ENCODE results near the gene RIOX2. TPM values are rescaled to one million over a fixed set of nuclear protein-coding genes. Genes with fewer than 3 reads are reported as not detected.
A peak's percentile ranks its signal among the peaks of the same experiment; 100 is the strongest.
"Not testable (repeated sequence)": the region's sequence is repeated elsewhere in the genome, so short reads cannot be mapped to it uniquely, and the experiment has no call there.

Gene RIOX2
- total and polyA plus RNA-seq, 2 of the 13 experiments (the other 11 are each of a cell fraction or from before 2014, with no cell fraction given): 19.9 to 43.3 TPM

DNA sequence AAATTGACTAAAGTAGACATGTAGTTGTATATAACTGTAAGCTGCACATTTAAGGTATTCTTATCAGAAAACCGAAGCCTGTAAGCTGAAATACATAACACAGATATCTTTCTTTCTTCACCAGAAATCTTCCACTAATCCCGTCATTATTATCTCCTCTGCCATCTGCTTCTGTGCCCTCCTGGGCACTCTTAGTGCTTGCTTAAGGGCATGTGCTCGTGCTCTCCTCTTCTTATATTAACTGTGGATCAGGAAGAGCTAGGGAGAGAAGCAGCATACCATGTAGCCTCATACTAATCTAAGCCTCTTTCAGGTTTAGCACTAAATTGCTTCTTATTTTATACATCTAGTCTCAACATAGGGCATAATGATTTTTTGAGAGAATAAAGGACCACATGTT, 60.8 kb downstream of the RIOX2 start (continued):
- TF ChIP-seq, protein P1, sequence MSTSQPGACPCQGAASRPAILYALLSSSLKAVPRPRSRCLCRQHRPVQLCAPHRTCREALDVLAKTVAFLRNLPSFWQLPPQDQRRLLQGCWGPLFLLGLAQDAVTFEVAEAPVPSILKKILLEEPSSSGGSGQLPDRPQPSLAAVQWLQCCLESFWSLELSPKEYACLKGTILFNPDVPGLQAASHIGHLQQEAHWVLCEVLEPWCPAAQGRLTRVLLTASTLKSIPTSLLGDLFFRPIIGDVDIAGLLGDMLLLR (CRISPR knock-in tag; IDR thresholded peaks at IDR 0.05): no peak
- TF ChIP-seq ZFP37 (CRISPR knock-in tag; IDR thresholded peaks at IDR 0.05; ENCODE audit: borderline replicate concordance) (no peak), SOX13 (IDR thresholded peaks at IDR 0.05) (no peak), SOX13 (CRISPR knock-in tag; conservative IDR thresholded peaks at IDR 0.05 in 1 of 2, IDR thresholded peaks at IDR 0.05 in 1 of 2) (no peak), ZNF768 (CRISPR knock-in tag; IDR thresholded peaks at IDR 0.05) (no peak), AGO2 (optimal IDR thresholded peaks at IDR 0.05; ENCODE audit: low read depth, low read length) (no peak)

DNA sequence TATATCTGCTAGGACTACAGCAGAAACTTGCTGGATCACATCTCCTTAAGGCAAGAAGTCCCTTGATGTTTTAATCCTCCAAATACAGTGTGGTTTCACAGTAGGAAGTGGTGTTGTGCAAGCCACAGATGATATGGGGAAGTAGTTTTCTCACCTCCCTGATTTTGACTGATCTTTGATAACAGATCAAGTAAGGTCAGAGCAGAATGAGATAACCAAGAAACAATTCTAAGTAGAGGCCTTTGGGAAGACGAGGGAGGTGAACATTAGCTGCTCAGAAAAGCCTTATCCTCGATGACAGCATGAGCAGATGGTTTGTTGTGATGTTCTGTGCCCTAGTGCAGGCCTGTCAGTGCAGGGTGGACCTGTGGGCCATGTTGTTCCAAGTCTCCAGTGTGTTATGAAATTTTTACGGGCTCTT, 61.3 kb downstream of the RIOX2 start:
- peak; percentile 55 for ATAC-seq
- Histone ChIP-seq H3K9me3 (ENCODE audit: low read length) (no peaks in the 10 kb centered on the region), H3K4me2 (ENCODE audit: low read depth, low read length) (no peak overlapping the region), H3K27ac (ENCODE audit: extremely low read length, insufficient read depth, low read length) (no peak overlapping the region), H2AFZ (ENCODE audit: low read length) (no peak overlapping the region), H3K9ac (ENCODE audit: insufficient read depth, low read depth, low read length) (no peak overlapping the region), H3K79me2 (ENCODE audit: insufficient read depth, low read length) (no peaks in the 10 kb centered on the region), H3K36me3 (replicated peaks in 1 of 2; ENCODE audit: control insufficient read depth in 1 of 2, insufficient read depth in 2 of 2, low read length in 2 of 2) (peaks cover 0 to 16% of the 10 kb centered on the region in 2 experiments; a peak in 1 of 5 replicates), H4K20me1 (ENCODE audit: insufficient read depth, low read length) (no peaks in the 10 kb centered on the region), H3K4me3 (replicated peaks in 1 of 3; ENCODE audit: insufficient read depth in 1 of 3, low read depth in 2 of 3, low read length in 3 of 3) (no peak overlapping the region), H3K27me3 (ENCODE audit: control insufficient read depth in 1 of 2, insufficient read depth in 2 of 2, low read length in 2 of 2) (no peaks in the 10 kb centered on the region), H3K4me1 (ENCODE audit: insufficient read depth, low read length) (peaks cover 11% of the 10 kb centered on the region)
- intact Hi-C loops (cut with micrococcal nuclease; ENCODE audit: unreplicated experiment) (no loop called here), in situ Hi-C loops (cut with HindIII; ENCODE audit: extremely low pct_ligation_motif_present, low pct_unique_long_range_greater_than_20kb) (no loop called here)
- ChIA-PET POLR2A (no interaction called here), CTCF (ENCODE audit: low intra/inter-chr PET ratio, low total read pairs) (no interaction called here)
- BruUV-seq (replicated peaks): no TSS peak
- DNase-seq (ENCODE audit: low spot score): no peak
- 85% methylated on average over 3 of the region's 3 CpGs for WGBS (ENCODE audit: low lambda C conversion rate)
- peak; percentile 12 for FAIRE-seq
- TF ChIP-seq CEBPB (IDR thresholded peaks at IDR 0.05; ENCODE audit: borderline replicate concordance, low read depth, low read length) (0 out of 2 replicates have a peak, but pooled peaks have one; percentile 5), TCF7 (IDR thresholded peaks at IDR 0.05; ENCODE audit: low read depth) (no peak)

DNA sequence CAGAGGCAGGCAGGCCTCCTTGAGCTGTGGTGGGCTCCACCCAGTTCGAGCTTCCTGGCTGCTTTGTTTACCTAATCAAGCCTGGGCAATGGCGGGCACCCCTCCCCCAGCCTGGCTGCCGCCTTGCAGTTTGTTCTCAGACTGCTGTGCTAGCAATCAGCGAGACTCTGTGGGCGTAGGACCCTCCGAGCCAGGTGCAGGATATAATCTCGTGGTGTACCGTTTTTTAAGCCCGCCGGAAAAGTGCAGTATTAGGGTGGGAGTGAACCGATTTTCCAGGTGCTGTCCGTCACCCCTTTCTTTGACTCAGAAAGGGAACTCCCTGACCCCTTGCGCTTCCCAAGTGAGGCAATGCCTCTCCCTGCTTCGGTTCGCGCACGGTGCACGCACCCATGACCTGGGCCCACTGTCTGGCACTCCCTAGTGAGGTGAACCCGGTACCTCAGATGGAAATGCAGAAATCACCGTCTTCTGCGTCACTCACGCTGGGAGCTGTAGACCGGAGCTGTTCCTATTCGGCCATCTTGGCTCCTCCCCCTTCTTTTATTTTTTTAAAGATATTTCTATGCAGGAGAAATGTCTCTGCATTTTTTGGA, 61.9 kb downstream of the RIOX2 start:
- intact Hi-C loops (cut with micrococcal nuclease; ENCODE audit: unreplicated experiment); FAIRE-seq; H3K9me3 ChIP-seq (ENCODE audit: low read length); ATAC-seq; DNase-seq (ENCODE audit: low spot score); POLR2A ChIA-PET; H3K27me3 ChIP-seq (ENCODE audit: control insufficient read depth in 1 of 2, insufficient read depth in 2 of 2, low read length in 2 of 2); H2AFZ ChIP-seq (ENCODE audit: low read length); H3K79me2 ChIP-seq (ENCODE audit: insufficient read depth, low read length); in situ Hi-C loops (cut with HindIII; ENCODE audit: extremely low pct_ligation_motif_present, low pct_unique_long_range_greater_than_20kb); H3K4me3 ChIP-seq (replicated peaks in 1 of 3; ENCODE audit: insufficient read depth in 1 of 3, low read depth in 2 of 3, low read length in 3 of 3); H3K27ac ChIP-seq (ENCODE audit: extremely low read length, insufficient read depth, low read length); H3K4me2 ChIP-seq (ENCODE audit: low read depth, low read length); BruUV-seq (replicated peaks); H3K9ac ChIP-seq (ENCODE audit: insufficient read depth, low read depth, low read length); H4K20me1 ChIP-seq (ENCODE audit: insufficient read depth, low read length); CTCF ChIA-PET (ENCODE audit: low intra/inter-chr PET ratio, low total read pairs): not testable (repeated sequence)
- H3K36me3 ChIP-seq (replicated peaks in 1 of 2; ENCODE audit: control insufficient read depth in 1 of 2, insufficient read depth in 2 of 2, low read length in 2 of 2): peaks cover 0 to 13% of the 10 kb centered on the region in 2 experiments; a peak in 1 of 5 replicates
- H3K4me1 ChIP-seq (ENCODE audit: insufficient read depth, low read length): peaks cover 11% of the 10 kb centered on the region
- 85% methylated on average over 12 of the region's 24 CpGs for WGBS (ENCODE audit: low lambda C conversion rate)

DNA sequence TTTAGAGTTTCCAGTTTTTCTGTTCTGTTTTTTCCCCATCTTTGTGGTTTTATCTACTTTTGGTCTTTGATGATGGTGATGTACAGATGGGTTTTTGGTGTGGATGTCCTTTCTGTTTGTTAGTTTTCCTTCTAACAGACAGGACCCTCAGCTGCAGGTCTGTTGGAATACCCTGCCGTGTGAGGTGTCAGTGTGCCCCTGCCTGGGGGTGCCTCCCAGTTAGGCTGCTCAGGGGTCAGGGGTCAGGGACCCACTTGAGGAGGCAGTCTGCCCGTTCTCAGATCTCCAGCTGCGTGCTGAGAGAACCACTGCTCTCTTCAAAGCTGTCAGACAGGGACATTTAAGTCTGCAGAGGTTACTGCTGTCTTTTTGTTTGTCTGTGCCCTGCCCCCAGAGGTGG, 62.4 kb downstream of the RIOX2 start:
- CTCF ChIA-PET (ENCODE audit: low intra/inter-chr PET ratio, low total read pairs); H3K9ac ChIP-seq (ENCODE audit: insufficient read depth, low read depth, low read length); H3K4me2 ChIP-seq (ENCODE audit: low read depth, low read length); in situ Hi-C loops (cut with HindIII; ENCODE audit: extremely low pct_ligation_motif_present, low pct_unique_long_range_greater_than_20kb); H3K9me3 ChIP-seq (ENCODE audit: low read length); ATAC-seq; H3K27ac ChIP-seq (ENCODE audit: extremely low read length, insufficient read depth, low read length); H3K27me3 ChIP-seq (ENCODE audit: control insufficient read depth in 1 of 2, insufficient read depth in 2 of 2, low read length in 2 of 2); DNase-seq (ENCODE audit: low spot score); H3K79me2 ChIP-seq (ENCODE audit: insufficient read depth, low read length); intact Hi-C loops (cut with micrococcal nuclease; ENCODE audit: unreplicated experiment); FAIRE-seq; POLR2A ChIA-PET; BruUV-seq (replicated peaks); H3K4me3 ChIP-seq (replicated peaks in 1 of 3; ENCODE audit: insufficient read depth in 1 of 3, low read depth in 2 of 3, low read length in 3 of 3); H4K20me1 ChIP-seq (ENCODE audit: insufficient read depth, low read length); H2AFZ ChIP-seq (ENCODE audit: low read length): not testable (repeated sequence)
- 38% methylated on average over 1 of the region's 3 CpGs for WGBS (ENCODE audit: low lambda C conversion rate)
- H3K4me1 ChIP-seq (ENCODE audit: insufficient read depth, low read length): peaks cover 11% of the 10 kb centered on the region
- peaks cover 0 to 11% of the 10 kb centered on the region in 2 experiments; a peak in 1 of 5 replicates for H3K36me3 ChIP-seq (replicated peaks in 1 of 2; ENCODE audit: control insufficient read depth in 1 of 2, insufficient read depth in 2 of 2, low read length in 2 of 2)

Measured in HepG2 (cell line).